Breast epithelium (tissue), 3 donors: ENCODE results near the gene STAT3.

Source experiments
- POLR2A ChIP-seq: fragments of 450-650 bp; IDR thresholded peaks from one replicate; pipeline ENCODE4 v1.6.1; 2016; ENCODE audit warnings: antibody characterized with exemption, mild to moderate bottlenecking, moderate library complexity
- TF ChIP-seq, protein P1 (sequence below), 3 donors: fragments of 450-650 bp; IDR thresholded peaks; one replicate each; pipeline ENCODE4 v1.5.1; 2016 to 2017; ENCODE audit warnings: antibody characterized with exemption in 3 of 3, mild to moderate bottlenecking in 3 of 3, moderate library complexity in 3 of 3

DNA sequence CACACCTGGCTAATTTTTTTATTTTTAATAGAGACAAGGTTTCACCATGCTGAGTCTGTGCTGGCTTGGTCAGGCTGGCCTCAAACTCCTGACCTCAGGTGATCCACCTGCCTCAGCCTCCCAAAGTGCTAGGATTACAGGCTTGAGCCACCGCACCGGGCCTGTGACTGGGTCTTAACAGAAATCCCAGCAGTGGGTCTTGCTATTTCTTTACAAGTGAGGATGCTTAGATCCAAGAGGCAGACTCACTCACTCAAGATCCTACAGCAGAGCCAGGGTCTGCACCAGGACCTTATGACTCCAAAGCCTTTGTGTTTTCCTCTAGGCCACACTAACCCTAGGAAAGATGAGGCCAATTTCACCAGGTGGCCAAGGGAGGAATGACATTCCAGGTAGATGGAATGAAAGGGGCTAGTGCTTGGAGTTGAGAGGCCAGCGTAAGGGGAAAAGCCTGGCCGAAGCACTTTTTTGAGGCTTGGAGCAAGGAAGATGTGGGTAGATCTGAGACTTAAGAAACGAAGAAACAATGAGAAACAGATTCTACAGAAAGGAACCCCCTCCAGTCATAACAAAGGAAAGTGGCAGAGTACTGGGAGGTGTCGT, 105.7 kb downstream of the STAT3 start:
- no peak for TF ChIP-seq POLR2A
- TF ChIP-seq, protein P1, sequence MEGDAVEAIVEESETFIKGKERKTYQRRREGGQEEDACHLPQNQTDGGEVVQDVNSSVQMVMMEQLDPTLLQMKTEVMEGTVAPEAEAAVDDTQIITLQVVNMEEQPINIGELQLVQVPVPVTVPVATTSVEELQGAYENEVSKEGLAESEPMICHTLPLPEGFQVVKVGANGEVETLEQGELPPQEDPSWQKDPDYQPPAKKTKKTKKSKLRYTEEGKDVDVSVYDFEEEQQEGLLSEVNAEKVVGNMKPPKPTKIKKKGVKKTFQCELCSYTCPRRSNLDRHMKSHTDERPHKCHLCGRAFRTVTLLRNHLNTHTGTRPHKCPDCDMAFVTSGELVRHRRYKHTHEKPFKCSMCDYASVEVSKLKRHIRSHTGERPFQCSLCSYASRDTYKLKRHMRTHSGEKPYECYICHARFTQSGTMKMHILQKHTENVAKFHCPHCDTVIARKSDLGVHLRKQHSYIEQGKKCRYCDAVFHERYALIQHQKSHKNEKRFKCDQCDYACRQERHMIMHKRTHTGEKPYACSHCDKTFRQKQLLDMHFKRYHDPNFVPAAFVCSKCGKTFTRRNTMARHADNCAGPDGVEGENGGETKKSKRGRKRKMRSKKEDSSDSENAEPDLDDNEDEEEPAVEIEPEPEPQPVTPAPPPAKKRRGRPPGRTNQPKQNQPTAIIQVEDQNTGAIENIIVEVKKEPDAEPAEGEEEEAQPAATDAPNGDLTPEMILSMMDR (IDR thresholded peaks at IDR 0.05): peak in 1 of 3 donors; percentile 22
